A673 (cell line): Measurements from ENCODE around the gene CERK. TPM values are rescaled to one million over a fixed set of nuclear protein-coding genes. Genes with fewer than 3 reads are reported as not detected.

ENCODE experiments used
- BruUV-seq: library from RNA; stranded (reverse); fragments of 400-500 nt; replicated peaks from 2 replicates; lab custom pipeline; 2021; lab: Mats Ljungman, UMichigan
- CTCF ChIA-PET: fragments of 300-600 bp; sonication (Branson Sonifier 250); formaldehyde crosslinking; loops from one replicate; lab custom pipeline; 2022; ENCODE audit warnings: antibody characterized with exemption; lab: Charles Lee
- POLR2A ChIA-PET: fragments of 300-600 bp; sonication (Branson Sonifier 250); formaldehyde crosslinking; loops from one replicate; lab custom pipeline; 2022; ENCODE audit warnings: antibody characterized with exemption; ENCODE audit not compliant: low non-redundant PET; lab: Charles Lee
- DNase-seq: peaks from one replicate; pipeline ENCODE4 v3.0.0-alpha.2; 2015; ENCODE audit warnings: low spot score
- H3K27ac ChIP-seq: fragments of 200-600 bp; sonication (generic); 2 replicates; pipeline ENCODE4 v1.5.1; 2016; ENCODE audit warnings: mixed run types, low read depth, mild to moderate bottlenecking, mixed read lengths, antibody characterized with exemption, low read length; ENCODE audit not compliant: poor library complexity, severe bottlenecking
- H3K27me3 ChIP-seq: fragments of 200-600 bp; sonication (generic); replicated peaks from 2 replicates; pipeline ENCODE4 v1.6.1; 2017; ENCODE audit warnings: mixed run types, low read depth, mild to moderate bottlenecking, mixed read lengths, antibody characterized with exemption, low read length; ENCODE audit not compliant: insufficient read depth, poor library complexity
- H3K36me3 ChIP-seq: fragments of 200-600 bp; sonication (generic); 2 replicates; pipeline ENCODE4 v1.6.1; 2016; ENCODE audit warnings: mixed run types, mild to moderate bottlenecking, mixed read lengths, antibody characterized with exemption, low read length; ENCODE audit not compliant: insufficient read depth, poor library complexity, severe bottlenecking
- H3K4me1 ChIP-seq: fragments of 200-600 bp; sonication (generic); 2 replicates; pipeline ENCODE4 v1.6.1; 2017; ENCODE audit warnings: mixed run types, mild to moderate bottlenecking, mixed read lengths, antibody characterized with exemption, low read length; ENCODE audit not compliant: insufficient read depth, poor library complexity, severe bottlenecking
- H3K4me3 ChIP-seq: fragments of 200-600 bp; sonication (generic); 2 replicates; pipeline ENCODE4 v1.5.1; 2016; ENCODE audit warnings: low read depth, mixed run types, mild to moderate bottlenecking, mixed read lengths, low read length; ENCODE audit not compliant: poor library complexity, severe bottlenecking
- H3K9me3 ChIP-seq: fragments of 200-600 bp; sonication (generic); 2 replicates; pipeline ENCODE4 v1.6.1; 2016; ENCODE audit warnings: mixed run types, low read depth, mild to moderate bottlenecking, mixed read lengths, antibody characterized with exemption, low read length; ENCODE audit not compliant: poor library complexity, severe bottlenecking
- EZH2 ChIP-seq: fragments of 200-600 bp; sonication (generic); IDR thresholded peaks from 2 replicates; pipeline ENCODE4 v1.6.1; 2017; ENCODE audit warnings: borderline replicate concordance, low read depth, mild to moderate bottlenecking, mixed read lengths, antibody characterized with exemption, low read length; ENCODE audit not compliant: poor library complexity, severe bottlenecking
- intact Hi-C: fragments of 100-400 bp; cut with micrococcal nuclease; formaldehyde crosslinking; loops from one replicate; pipeline ENCODE4 v1.10.0; 2022; ENCODE audit not compliant: unreplicated experiment
- total RNA-seq: library from RNA; stranded (reverse); gene quantifications from 2 replicates; pipeline ENCODE4 v1.2.3, GENCODE V29; 2021
- TF ChIP-seq, protein P1 (sequence below): fragments of 300-800, 200-600 bp; sonication (generic); conservative IDR thresholded peaks from 2 replicates; pipeline ENCODE4 v1.5.1; 2017; ENCODE audit warnings: low read depth, mild to moderate bottlenecking, antibody characterized with exemption, low read length, moderate library complexity, mixed read lengths

CERK gene
- total RNA-seq, 1 experiment from 2014 or later = 58.8 TPM

DNA sequence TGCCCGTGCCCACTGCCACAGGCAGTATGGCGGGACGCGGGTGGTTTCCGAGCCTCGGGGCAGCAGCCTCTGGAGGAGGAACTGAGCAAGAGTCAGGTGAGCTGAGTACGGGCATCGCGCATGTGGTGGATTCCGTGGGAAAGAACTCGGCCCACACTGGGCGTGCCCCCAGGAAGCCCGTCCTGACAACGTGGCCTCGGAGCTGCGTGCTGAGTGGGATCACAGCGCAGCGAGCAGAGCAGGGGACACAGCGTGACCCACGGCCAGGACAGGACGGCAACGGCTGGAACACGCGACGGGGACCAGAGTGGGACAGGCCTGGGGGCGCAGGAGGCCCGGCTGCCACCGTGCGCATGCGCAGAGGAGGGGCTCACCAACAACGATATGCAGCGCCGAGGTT lies 36.8 kb downstream of the CERK start:
- no TSS peak for BruUV-seq
- ChIA-PET POLR2A (no interaction called here), CTCF (no interaction called here)
- Histone ChIP-seq H3K27ac (no peak overlapping the region), H3K9me3 (no peaks in the 10 kb centered on the region), H3K36me3 (peaks cover 55% of the 10 kb centered on the region), H3K4me3 (no peak overlapping the region), H3K27me3 (no peaks in the 10 kb centered on the region), H3K4me1 (no peaks in the 10 kb centered on the region)
- intact Hi-C loops = no loop called here
- DNase-seq = no peak
- TF ChIP-seq, protein P1, sequence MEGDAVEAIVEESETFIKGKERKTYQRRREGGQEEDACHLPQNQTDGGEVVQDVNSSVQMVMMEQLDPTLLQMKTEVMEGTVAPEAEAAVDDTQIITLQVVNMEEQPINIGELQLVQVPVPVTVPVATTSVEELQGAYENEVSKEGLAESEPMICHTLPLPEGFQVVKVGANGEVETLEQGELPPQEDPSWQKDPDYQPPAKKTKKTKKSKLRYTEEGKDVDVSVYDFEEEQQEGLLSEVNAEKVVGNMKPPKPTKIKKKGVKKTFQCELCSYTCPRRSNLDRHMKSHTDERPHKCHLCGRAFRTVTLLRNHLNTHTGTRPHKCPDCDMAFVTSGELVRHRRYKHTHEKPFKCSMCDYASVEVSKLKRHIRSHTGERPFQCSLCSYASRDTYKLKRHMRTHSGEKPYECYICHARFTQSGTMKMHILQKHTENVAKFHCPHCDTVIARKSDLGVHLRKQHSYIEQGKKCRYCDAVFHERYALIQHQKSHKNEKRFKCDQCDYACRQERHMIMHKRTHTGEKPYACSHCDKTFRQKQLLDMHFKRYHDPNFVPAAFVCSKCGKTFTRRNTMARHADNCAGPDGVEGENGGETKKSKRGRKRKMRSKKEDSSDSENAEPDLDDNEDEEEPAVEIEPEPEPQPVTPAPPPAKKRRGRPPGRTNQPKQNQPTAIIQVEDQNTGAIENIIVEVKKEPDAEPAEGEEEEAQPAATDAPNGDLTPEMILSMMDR = no peak
- no peak for TF ChIP-seq EZH2

DNA sequence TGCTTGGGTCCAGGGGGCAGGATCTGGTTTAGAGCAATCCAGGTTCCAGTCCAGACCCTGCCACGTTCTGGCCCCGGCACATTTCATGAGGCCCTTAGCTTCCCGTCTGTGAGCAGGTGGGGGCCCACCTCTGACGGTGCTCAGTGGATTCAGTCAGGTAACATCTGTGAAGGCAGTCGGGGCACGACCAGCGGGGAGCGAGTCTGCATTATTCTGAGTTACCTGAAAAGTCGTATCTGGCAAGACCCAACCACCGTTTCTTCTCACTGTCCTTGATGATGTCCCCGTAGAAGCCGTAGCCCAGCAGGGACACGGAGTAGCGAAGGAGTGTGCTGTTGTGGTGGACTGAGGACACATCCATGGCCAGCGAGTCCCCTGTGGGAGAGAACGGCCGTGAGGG lies 39.0 kb downstream of the CERK start:
- DNase-seq = no peak
- H3K9me3 ChIP-seq = no peaks in the 10 kb centered on the region
- no TSS peak for BruUV-seq
- TF ChIP-seq, protein P1 = no peak
- no peak for TF ChIP-seq EZH2
- intact Hi-C loops = no loop called here
- CTCF ChIA-PET = no interaction called here
- H3K36me3 ChIP-seq = peaks cover 68% of the 10 kb centered on the region
- H3K4me1 ChIP-seq = no peaks in the 10 kb centered on the region
- POLR2A ChIA-PET = no interaction called here
- no peak overlapping the region for H3K27ac ChIP-seq
- no peak overlapping the region for H3K4me3 ChIP-seq
- H3K27me3 ChIP-seq = no peaks in the 10 kb centered on the region

DNA sequence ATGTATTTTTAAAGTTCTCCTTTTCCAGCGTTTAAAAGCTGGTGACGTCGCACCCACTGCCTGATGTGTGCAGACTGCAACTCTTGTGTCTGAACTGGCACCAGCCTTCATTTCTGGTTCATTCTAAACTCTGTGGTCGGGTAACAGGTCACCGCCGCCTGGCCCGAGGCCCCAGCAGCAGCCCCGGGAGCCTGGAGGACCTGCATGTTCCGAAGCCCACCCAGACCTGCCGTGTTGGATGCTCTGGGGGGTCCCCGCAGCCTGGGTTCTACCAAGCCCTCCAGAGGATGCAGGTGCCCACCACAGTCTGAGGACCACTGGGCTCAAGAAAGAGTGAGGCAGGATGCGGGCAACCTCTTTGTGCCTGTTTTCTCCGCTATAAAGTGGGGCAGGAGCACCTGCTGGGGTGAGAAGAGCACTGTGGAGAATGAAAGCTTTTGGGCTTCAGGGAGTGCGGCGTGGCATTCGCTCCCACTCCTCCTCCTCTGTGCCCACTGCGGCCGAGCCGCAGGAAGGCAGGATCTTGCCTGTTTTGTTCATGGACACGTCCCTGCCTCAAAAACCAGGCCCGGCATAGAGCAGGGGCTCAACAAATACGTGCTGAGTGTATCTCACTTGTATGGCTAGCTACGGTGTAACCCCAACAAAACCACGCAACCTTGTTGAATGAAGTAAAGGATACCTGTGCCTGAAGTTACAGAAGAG lies 40.1 kb downstream of the CERK start:
- H3K4me1 ChIP-seq = no peaks in the 10 kb centered on the region
- TF ChIP-seq, protein P1 = no peak
- TF ChIP-seq EZH2 = no peak
- no TSS peak for BruUV-seq
- no peak for DNase-seq
- no peak overlapping the region for H3K27ac ChIP-seq
- CTCF ChIA-PET = no interaction called here
- peaks cover 74% of the 10 kb centered on the region for H3K36me3 ChIP-seq
- POLR2A ChIA-PET = no interaction called here
- H3K27me3 ChIP-seq = no peaks in the 10 kb centered on the region
- no peaks in the 10 kb centered on the region for H3K9me3 ChIP-seq
- intact Hi-C loops = no loop called here
- H3K4me3 ChIP-seq = no peak overlapping the region
